ENCODE measurements around the gene LENEP.

- TF ChIP-seq CTCF (conservative IDR thresholded peaks at IDR 0.05; ENCODE audit: low read length) (no peak), EZH2phosphoT487 (IDR thresholded peaks at IDR 0.05; ENCODE audit: borderline replicate concordance) (no peak)
Observed at GRCh38 chr1:154951901-154952657, 41.3 kb upstream of the LENEP start.
